Panc1 (cell line): ENCODE data around the gene FAM13A. TPM values are rescaled to one million over a fixed set of nuclear protein-coding genes. Genes with fewer than 3 reads are reported as not detected.

Source experiments
- ATAC-seq: fragments of 200-7000 bp; cut with Tn5 transposase; 2 replicates; pipeline ENCODE4 v1.9.1; 2020; ENCODE audit warnings: mild to moderate bottlenecking, moderate library complexity
- BruUV-seq: library from RNA; stranded (reverse); fragments of 400-500 nt; replicated peaks from 2 replicates; lab custom pipeline; 2021; lab: Mats Ljungman, UMichigan
- CTCF ChIA-PET: fragments of 300-600 bp; sonication (Branson Sonifier 250); formaldehyde crosslinking; loops from one replicate; lab custom pipeline; 2022; ENCODE audit warnings: antibody characterized with exemption; lab: Charles Lee
- POLR2A ChIA-PET: fragments of 300-600 bp; sonication (Branson Sonifier 250); formaldehyde crosslinking; loops from one replicate; lab custom pipeline; 2022; ENCODE audit warnings: antibody characterized with exemption; lab: Charles Lee
- DNase-seq: peaks from one replicate; pipeline ENCODE4 v3.0.0-alpha.2; 2010; ENCODE audit warnings: low read depth, low spot score
- H3K27ac ChIP-seq: 2 replicates; pipeline ENCODE4 v1.5.1; 2011; ENCODE audit warnings: mild to moderate bottlenecking, low read length, inconsistent platforms
- H3K27me3 ChIP-seq: fragments of 200-500 bp; sonication (Bioruptor generic); 2 replicates; pipeline ENCODE4 v1.6.0; 2014; ENCODE audit warnings: low read length, inconsistent platforms; ENCODE audit not compliant: control insufficient read depth, insufficient read depth
- H3K36me3 ChIP-seq: fragments of 200-500 bp; sonication (Bioruptor generic); 2 replicates; pipeline ENCODE4 v1.5.1; 2014; ENCODE audit warnings: inconsistent platforms, mild to moderate bottlenecking, low read length, moderate library complexity; ENCODE audit not compliant: control insufficient read depth, insufficient read depth
- H3K4me1 ChIP-seq: 2 replicates; pipeline ENCODE4 v1.5.1; 2011; ENCODE audit warnings: inconsistent platforms, mild to moderate bottlenecking, low read length, moderate library complexity; ENCODE audit not compliant: control insufficient read depth, insufficient read depth
- H3K4me3 ChIP-seq, 2 experiments: 2 replicates each; pipeline ENCODE4 v1.5.1; 2011 to 2012; ENCODE audit warnings: low read depth in 2 of 2, low read length in 2 of 2, mild to moderate bottlenecking in 2 of 2, inconsistent platforms in 1 of 2, moderate library complexity in 1 of 2
- H3K9me3 ChIP-seq: fragments of 200-500 bp; sonication (Bioruptor generic); 2 replicates; pipeline ENCODE4 v1.5.1; 2014; ENCODE audit warnings: low read depth, mild to moderate bottlenecking, inconsistent platforms, low read length, moderate library complexity; ENCODE audit not compliant: control insufficient read depth, insufficient read depth
- POLR2AphosphoS5 ChIP-seq: IDR thresholded peaks from 2 replicates; pipeline ENCODE4 v1.6.1; 2012; ENCODE audit warnings: mild to moderate bottlenecking, low read depth, low read length, moderate library complexity
- SIN3A ChIP-seq: IDR thresholded peaks from 2 replicates; pipeline ENCODE4 v1.6.1; 2012; ENCODE audit warnings: low read depth, mild to moderate bottlenecking, low read length, moderate library complexity, borderline replicate concordance; ENCODE audit not compliant: insufficient read depth
- TCF7L2 ChIP-seq: IDR thresholded peaks from 2 replicates; pipeline ENCODE4 v1.6.1; 2011; ENCODE audit warnings: mild to moderate bottlenecking, low read depth, low read length, inconsistent platforms
- in situ Hi-C: cut with HindIII; loops from 2 replicates; pipeline ENCODE4 v1.10.0; 2016; ENCODE audit warnings: low sequenced_read_pairs, low pct_unique_long_range_greater_than_20kb
- intact Hi-C: fragments of 100-400 bp; cut with micrococcal nuclease; formaldehyde crosslinking; loops from one replicate; pipeline ENCODE4 v1.10.0; 2022; ENCODE audit not compliant: unreplicated experiment
- total RNA-seq: library from RNA; stranded (reverse); gene quantifications from one replicate; pipeline ENCODE4 v1.2.1, GENCODE V29; 2021; ENCODE audit not compliant: unreplicated experiment
- TF ChIP-seq, protein P1 (sequence below): fragments of 450-650 bp; IDR thresholded peaks from 2 replicates; pipeline ENCODE4 v1.5.1; 2017; ENCODE audit warnings: mild to moderate bottlenecking
- TF ChIP-seq, protein P2 (sequence below), 2 experiments: IDR thresholded peaks; 2 replicates each; pipeline ENCODE4 v1.6.1; 2011 to 2012; ENCODE audit warnings: low read depth in 2 of 2, control low read depth in 1 of 2, low read length in 1 of 2, mild to moderate bottlenecking in 1 of 2, moderate library complexity in 1 of 2; ENCODE audit not compliant: insufficient read depth in 1 of 2

The FAM13A gene
- total RNA-seq, 1 experiment from 2014 or later = 5.8 TPM

DNA sequence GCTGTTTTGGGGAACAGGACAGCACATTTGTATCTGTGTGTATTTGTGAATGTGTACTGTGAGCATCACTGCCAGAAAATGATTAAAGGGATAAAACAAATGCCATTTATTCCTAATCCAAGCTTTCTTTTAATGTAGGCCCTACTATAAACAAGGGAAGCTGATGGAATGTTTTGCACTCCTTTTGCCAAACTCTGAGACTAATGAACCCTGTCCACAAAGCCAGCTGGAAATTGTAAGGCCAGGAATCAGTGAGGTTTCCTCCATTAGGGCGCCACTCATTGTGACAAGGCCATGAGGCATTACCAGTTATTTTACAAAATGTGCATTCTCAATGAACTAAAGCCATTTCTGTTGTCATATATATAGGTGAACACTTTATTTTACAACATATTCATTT lies 196.4 kb downstream of the FAM13A start:
- DNase-seq (no peak), ATAC-seq (no peak)
- in situ Hi-C loops (no loop called here), intact Hi-C loops (no loop called here)
- no TSS peak for BruUV-seq
- H3K27me3 ChIP-seq = no peaks in the 10 kb centered on the region
- no peak overlapping the region for H3K27ac ChIP-seq
- no peak overlapping the region for H3K4me3 ChIP-seq
- no peaks in the 10 kb centered on the region for H3K9me3 ChIP-seq
- CTCF ChIA-PET = no interaction called here
- POLR2A ChIA-PET = no interaction called here
- TF ChIP-seq SIN3A (no peak), POLR2AphosphoS5 (no peak), TCF7L2 (no peak)
- TF ChIP-seq, protein P1, sequence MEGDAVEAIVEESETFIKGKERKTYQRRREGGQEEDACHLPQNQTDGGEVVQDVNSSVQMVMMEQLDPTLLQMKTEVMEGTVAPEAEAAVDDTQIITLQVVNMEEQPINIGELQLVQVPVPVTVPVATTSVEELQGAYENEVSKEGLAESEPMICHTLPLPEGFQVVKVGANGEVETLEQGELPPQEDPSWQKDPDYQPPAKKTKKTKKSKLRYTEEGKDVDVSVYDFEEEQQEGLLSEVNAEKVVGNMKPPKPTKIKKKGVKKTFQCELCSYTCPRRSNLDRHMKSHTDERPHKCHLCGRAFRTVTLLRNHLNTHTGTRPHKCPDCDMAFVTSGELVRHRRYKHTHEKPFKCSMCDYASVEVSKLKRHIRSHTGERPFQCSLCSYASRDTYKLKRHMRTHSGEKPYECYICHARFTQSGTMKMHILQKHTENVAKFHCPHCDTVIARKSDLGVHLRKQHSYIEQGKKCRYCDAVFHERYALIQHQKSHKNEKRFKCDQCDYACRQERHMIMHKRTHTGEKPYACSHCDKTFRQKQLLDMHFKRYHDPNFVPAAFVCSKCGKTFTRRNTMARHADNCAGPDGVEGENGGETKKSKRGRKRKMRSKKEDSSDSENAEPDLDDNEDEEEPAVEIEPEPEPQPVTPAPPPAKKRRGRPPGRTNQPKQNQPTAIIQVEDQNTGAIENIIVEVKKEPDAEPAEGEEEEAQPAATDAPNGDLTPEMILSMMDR = no peak
- TF ChIP-seq, protein P2, sequence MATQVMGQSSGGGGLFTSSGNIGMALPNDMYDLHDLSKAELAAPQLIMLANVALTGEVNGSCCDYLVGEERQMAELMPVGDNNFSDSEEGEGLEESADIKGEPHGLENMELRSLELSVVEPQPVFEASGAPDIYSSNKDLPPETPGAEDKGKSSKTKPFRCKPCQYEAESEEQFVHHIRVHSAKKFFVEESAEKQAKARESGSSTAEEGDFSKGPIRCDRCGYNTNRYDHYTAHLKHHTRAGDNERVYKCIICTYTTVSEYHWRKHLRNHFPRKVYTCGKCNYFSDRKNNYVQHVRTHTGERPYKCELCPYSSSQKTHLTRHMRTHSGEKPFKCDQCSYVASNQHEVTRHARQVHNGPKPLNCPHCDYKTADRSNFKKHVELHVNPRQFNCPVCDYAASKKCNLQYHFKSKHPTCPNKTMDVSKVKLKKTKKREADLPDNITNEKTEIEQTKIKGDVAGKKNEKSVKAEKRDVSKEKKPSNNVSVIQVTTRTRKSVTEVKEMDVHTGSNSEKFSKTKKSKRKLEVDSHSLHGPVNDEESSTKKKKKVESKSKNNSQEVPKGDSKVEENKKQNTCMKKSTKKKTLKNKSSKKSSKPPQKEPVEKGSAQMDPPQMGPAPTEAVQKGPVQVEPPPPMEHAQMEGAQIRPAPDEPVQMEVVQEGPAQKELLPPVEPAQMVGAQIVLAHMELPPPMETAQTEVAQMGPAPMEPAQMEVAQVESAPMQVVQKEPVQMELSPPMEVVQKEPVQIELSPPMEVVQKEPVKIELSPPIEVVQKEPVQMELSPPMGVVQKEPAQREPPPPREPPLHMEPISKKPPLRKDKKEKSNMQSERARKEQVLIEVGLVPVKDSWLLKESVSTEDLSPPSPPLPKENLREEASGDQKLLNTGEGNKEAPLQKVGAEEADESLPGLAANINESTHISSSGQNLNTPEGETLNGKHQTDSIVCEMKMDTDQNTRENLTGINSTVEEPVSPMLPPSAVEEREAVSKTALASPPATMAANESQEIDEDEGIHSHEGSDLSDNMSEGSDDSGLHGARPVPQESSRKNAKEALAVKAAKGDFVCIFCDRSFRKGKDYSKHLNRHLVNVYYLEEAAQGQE (IDR thresholded peaks at IDR 0.05; ENCODE audit: insufficient read depth in 1 of 2, low read depth in 2 of 2, low read length in 1 of 2) = no peak
- H3K36me3 ChIP-seq = no peaks in the 10 kb centered on the region
- no peaks in the 10 kb centered on the region for H3K4me1 ChIP-seq

DNA sequence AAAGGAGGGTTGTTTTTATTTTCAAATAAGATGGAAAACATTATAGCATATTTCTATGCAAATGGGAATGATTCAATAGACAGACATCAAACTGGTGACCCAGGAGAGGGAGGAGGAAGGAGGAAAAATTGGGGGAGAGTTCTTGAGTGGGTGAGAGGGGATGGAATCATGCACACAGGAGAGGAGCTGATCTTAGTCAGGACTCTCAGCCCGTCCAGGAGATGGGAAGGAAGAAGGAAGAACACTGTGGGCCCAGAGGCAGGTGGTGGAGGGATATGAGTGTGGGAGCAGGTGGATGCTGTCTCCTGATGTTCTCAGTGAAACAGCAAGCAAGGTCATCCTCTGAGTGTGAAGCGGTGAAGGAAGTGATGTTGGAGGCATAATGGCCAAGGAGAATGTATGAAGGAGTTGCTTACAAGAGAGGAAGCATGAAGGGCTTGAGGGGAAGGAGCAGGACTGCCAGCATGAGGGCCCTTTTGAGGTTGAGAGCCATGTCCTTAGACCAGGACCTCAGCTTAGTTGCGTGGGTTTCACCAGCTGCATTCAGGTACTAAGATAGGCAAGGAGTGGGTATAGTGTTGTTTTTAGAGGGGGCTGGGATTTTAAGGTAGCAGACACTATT lies 197.7 kb downstream of the FAM13A start:
- no peak overlapping the region for H3K4me3 ChIP-seq
- no peaks in the 10 kb centered on the region for H3K27me3 ChIP-seq
- H3K9me3 ChIP-seq = no peaks in the 10 kb centered on the region
- TF ChIP-seq POLR2AphosphoS5 (no peak), SIN3A (no peak), TCF7L2 (no peak)
- TF ChIP-seq, protein P1 = no peak
- TF ChIP-seq, protein P2 (IDR thresholded peaks at IDR 0.05; ENCODE audit: insufficient read depth in 1 of 2, low read depth in 2 of 2, low read length in 1 of 2) = no peak
- intact Hi-C loops = no loop called here
- no peak for DNase-seq
- ChIA-PET POLR2A (no interaction called here), CTCF (no interaction called here)
- BruUV-seq = no TSS peak
- no peaks in the 10 kb centered on the region for H3K36me3 ChIP-seq
- ATAC-seq = no peak
- no peaks in the 10 kb centered on the region for H3K4me1 ChIP-seq
- in situ Hi-C loops = no loop called here
- H3K27ac ChIP-seq = no peak overlapping the region
